EH (cell line): ENCODE data around the gene CHST5.

Source experiments
- DNase-seq: peaks from one replicate; pipeline ENCODE4 v3.0.0-alpha.2; 2015; ENCODE audit warnings: low read depth

CHST5 gene

GRCh38 chr16:75535901-75536300, at the start of gene CHST5:
Gene CHST5 (minus strand): TSS chr16:75536108. CDS start chr16:75530384, 5,724 bp downstream.
- no peak for DNase-seq

GRCh38 chr16:75584108-75584507, 48.2 kb upstream of the CHST5 start:
- DNase-seq: no peak

- DNase-seq: no peak
Observed at GRCh38 chr16:75579281-75579834, 43.5 kb upstream of the CHST5 start.

- DNase-seq: no peak
Observed at GRCh38 chr16:75578725-75579124, 42.8 kb upstream of the CHST5 start.

- DNase-seq: no peak
Observed at GRCh38 chr16:75578212-75578611, 42.3 kb upstream of the CHST5 start.

- no peak for DNase-seq
Observed at GRCh38 chr16:75576384-75576811, 40.5 kb upstream of the CHST5 start.

- DNase-seq: no peak
Observed at GRCh38 chr16:75575958-75576357, 40.0 kb upstream of the CHST5 start.

- DNase-seq: no peak
Observed at GRCh38 chr16:75573955-75574354, 38.0 kb upstream of the CHST5 start.

- no peak for DNase-seq
Observed at GRCh38 chr16:75572864-75573542, 37.1 kb upstream of the CHST5 start.

- DNase-seq: no peak
Observed at GRCh38 chr16:75570396-75571065, 34.6 kb upstream of the CHST5 start.

- DNase-seq: no peak
Observed at GRCh38 chr16:75567911-75568310, 32.0 kb upstream of the CHST5 start.

- peak; percentile 26 for DNase-seq
Observed at GRCh38 chr16:75566758-75567255, 30.9 kb upstream of the CHST5 start.

- peak; percentile 78 for DNase-seq
Observed at GRCh38 chr16:75566040-75566757, 30.3 kb upstream of the CHST5 start, which contains the start of gene GABARAPL2. Gene GABARAPL2 (plus strand): TSS chr16:75566379. CDS start chr16:75566487, 108 bp downstream.

GRCh38 chr16:75565640-75566039, 29.7 kb upstream of the CHST5 start:
- no peak for DNase-seq

- peak; percentile 61 for DNase-seq
Observed at GRCh38 chr16:75559564-75560372, 23.9 kb upstream of the CHST5 start.

GRCh38 chr16:75558846-75559401, 23.0 kb upstream of the CHST5 start:
- no peak for DNase-seq

- no peak for DNase-seq
Observed at GRCh38 chr16:75556431-75556950, 20.6 kb upstream of the CHST5 start.

GRCh38 chr16:75555707-75556430, 20.0 kb upstream of the CHST5 start, which contains the start of gene TMEM231:
Gene TMEM231 (minus strand): TSS chr16:75556252. CDS start chr16:75556209, 43 bp downstream.
- peak; percentile 95 for DNase-seq

GRCh38 chr16:75555213-75555706, 19.4 kb upstream of the CHST5 start:
- DNase-seq: peak; percentile 94

- DNase-seq: no peak
Observed at GRCh38 chr16:75552951-75553350, 17.0 kb upstream of the CHST5 start.
